ENCODE measurements around the gene ECM1.

- TF ChIP-seq CTCF (conservative IDR thresholded peaks at IDR 0.05 in 1 of 2, IDR thresholded peaks at IDR 0.05 in 1 of 2; ENCODE audit: low read depth in 1 of 2, low read length in 2 of 2) (no peak), EZH2 (IDR thresholded peaks at IDR 0.05; ENCODE audit: low read length, missing control alignments) (no peak)
Measured at GRCh38 chr1:150484431-150484830, 23.5 kb upstream of the ECM1 start.
